ENCODE measurements around the gene WBP1L. TPM values are rescaled to one million over a fixed set of nuclear protein-coding genes. Genes with fewer than 3 reads are reported as not detected.
A peak's percentile ranks its signal among the peaks of the same experiment; 100 is the strongest.
"Not testable (repeated sequence)": the region's sequence is repeated elsewhere in the genome, so short reads cannot be mapped to it uniquely, and the experiment has no call there.

WBP1L gene
- total and polyA plus RNA-seq, 2 of the 13 experiments (the other 11 are each of a cell fraction or from before 2014, with no cell fraction given): 8.3 to 12.3 TPM

GRCh38 chr10:102741726-102742237 is 2.0 kb upstream of the WBP1L start:
- ATAC-seq (no peak), FAIRE-seq (no peak), DNase-seq (ENCODE audit: low spot score) (no peak)
- Histone ChIP-seq H3K27me3 (ENCODE audit: control insufficient read depth in 1 of 2, insufficient read depth in 2 of 2, low read length in 2 of 2) (no peaks in the 10 kb centered on the region; a peak in 1 of 5 replicates), H3K79me2 (ENCODE audit: insufficient read depth, low read length) (peaks cover 22% of the 10 kb centered on the region), H3K9me3 (ENCODE audit: low read length) (no peaks in the 10 kb centered on the region), H3K4me2 (ENCODE audit: low read depth, low read length) (no peak overlapping the region), H3K36me3 (replicated peaks in 1 of 2; ENCODE audit: control insufficient read depth in 1 of 2, insufficient read depth in 2 of 2, low read length in 2 of 2) (peaks cover 0 to 4% of the 10 kb centered on the region in 2 experiments; a peak in 1 of 5 replicates), H2AFZ (ENCODE audit: low read length) (no peak overlapping the region), H4K20me1 (ENCODE audit: insufficient read depth, low read length) (no peaks in the 10 kb centered on the region), H3K9ac (ENCODE audit: insufficient read depth, low read depth, low read length) (no peak overlapping the region), H3K4me1 (ENCODE audit: insufficient read depth, low read length) (peaks cover 32% of the 10 kb centered on the region), H3K4me3 (replicated peaks in 1 of 3; ENCODE audit: insufficient read depth in 1 of 3, low read depth in 2 of 3, low read length in 3 of 3) (no peak overlapping the region), H3K27ac (ENCODE audit: extremely low read length, insufficient read depth, low read length) (no peak overlapping the region)
- intact Hi-C loops (cut with micrococcal nuclease; ENCODE audit: unreplicated experiment): loop anchor here (2.0 to 5.0 kb wide), 3 partner anchors 27 to 73 kb away; partner anchors contain the start of genes ARL3 and SFXN2
- POLR2A ChIA-PET: interaction anchor here (1.4 to 1.5 kb wide), 2 partner anchors 28 kb away, joined by 4 read pairs; partner anchors contain the start of gene ARL3
- 98% methylated on average over 2 of the region's 2 CpGs for WGBS (ENCODE audit: low lambda C conversion rate)
- in situ Hi-C loops (cut with HindIII; ENCODE audit: extremely low pct_ligation_motif_present, low pct_unique_long_range_greater_than_20kb): loop anchor here (10.0 to 25.0 kb wide), 2 partner anchors 73 to 321 kb away; no protein-coding TSS in a partner anchor
- TF ChIP-seq, protein P1, sequence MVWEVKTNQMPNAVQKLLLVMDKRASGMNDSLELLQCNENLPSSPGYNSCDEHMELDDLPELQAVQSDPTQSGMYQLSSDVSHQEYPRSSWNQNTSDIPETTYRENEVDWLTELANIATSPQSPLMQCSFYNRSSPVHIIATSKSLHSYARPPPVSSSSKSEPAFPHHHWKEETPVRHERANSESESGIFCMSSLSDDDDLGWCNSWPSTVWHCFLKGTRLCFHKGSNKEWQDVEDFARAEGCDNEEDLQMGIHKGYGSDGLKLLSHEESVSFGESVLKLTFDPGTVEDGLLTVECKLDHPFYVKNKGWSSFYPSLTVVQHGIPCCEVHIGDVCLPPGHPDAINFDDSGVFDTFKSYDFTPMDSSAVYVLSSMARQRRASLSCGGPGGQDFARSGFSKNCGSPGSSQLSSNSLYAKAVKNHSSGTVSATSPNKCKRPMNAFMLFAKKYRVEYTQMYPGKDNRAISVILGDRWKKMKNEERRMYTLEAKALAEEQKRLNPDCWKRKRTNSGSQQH (CRISPR knock-in tag; IDR thresholded peaks at IDR 0.05; ENCODE audit: low read depth): no peak
- TF ChIP-seq, protein P2, sequence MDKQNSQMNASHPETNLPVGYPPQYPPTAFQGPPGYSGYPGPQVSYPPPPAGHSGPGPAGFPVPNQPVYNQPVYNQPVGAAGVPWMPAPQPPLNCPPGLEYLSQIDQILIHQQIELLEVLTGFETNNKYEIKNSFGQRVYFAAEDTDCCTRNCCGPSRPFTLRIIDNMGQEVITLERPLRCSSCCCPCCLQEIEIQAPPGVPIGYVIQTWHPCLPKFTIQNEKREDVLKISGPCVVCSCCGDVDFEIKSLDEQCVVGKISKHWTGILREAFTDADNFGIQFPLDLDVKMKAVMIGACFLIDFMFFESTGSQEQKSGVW (CRISPR knock-in tag; IDR thresholded peaks at IDR 0.05; ENCODE audit: borderline replicate concordance): no peak
- TF ChIP-seq ZNF136 (CRISPR knock-in tag; IDR thresholded peaks at IDR 0.05; ENCODE audit: low read depth) (no peak), POLR2G (IDR thresholded peaks at IDR 0.05; ENCODE audit: low read depth, low read length) (peak; percentile 27; the same call in 1 of the 2 replicates)
- CTCF ChIA-PET (ENCODE audit: low intra/inter-chr PET ratio, low total read pairs): no interaction called here
- no TSS peak for BruUV-seq (replicated peaks)

- H3K27me3 ChIP-seq (ENCODE audit: control insufficient read depth in 1 of 2, insufficient read depth in 2 of 2, low read length in 2 of 2); H3K4me2 ChIP-seq (ENCODE audit: low read depth, low read length); FAIRE-seq; H3K36me3 ChIP-seq (replicated peaks in 1 of 2; ENCODE audit: control insufficient read depth in 1 of 2, insufficient read depth in 2 of 2, low read length in 2 of 2); H3K9ac ChIP-seq (ENCODE audit: insufficient read depth, low read depth, low read length); DNase-seq (ENCODE audit: low spot score); H3K4me3 ChIP-seq (replicated peaks in 1 of 3; ENCODE audit: insufficient read depth in 1 of 3, low read depth in 2 of 3, low read length in 3 of 3); H2AFZ ChIP-seq (ENCODE audit: low read length); H3K9me3 ChIP-seq (ENCODE audit: low read length); H3K27ac ChIP-seq (ENCODE audit: extremely low read length, insufficient read depth, low read length); BruUV-seq (replicated peaks); H4K20me1 ChIP-seq (ENCODE audit: insufficient read depth, low read length); CTCF ChIA-PET (ENCODE audit: low intra/inter-chr PET ratio, low total read pairs); ATAC-seq: not testable (repeated sequence)
- WGBS (ENCODE audit: low lambda C conversion rate): 98% methylated on average over 5 of the region's 5 CpGs
- H3K4me1 ChIP-seq (ENCODE audit: insufficient read depth, low read length): peaks cover 35% of the 10 kb centered on the region
- intact Hi-C loops (cut with micrococcal nuclease; ENCODE audit: unreplicated experiment) (loop anchor here (2.0 to 5.0 kb wide), 3 partner anchors 28 to 72 kb away; partner anchors contain the start of genes ARL3 and SFXN2), in situ Hi-C loops (cut with HindIII; ENCODE audit: extremely low pct_ligation_motif_present, low pct_unique_long_range_greater_than_20kb) (loop anchor here (10.0 to 25.0 kb wide), 2 partner anchors 72 to 320 kb away; no protein-coding TSS in a partner anchor)
- H3K79me2 ChIP-seq (ENCODE audit: insufficient read depth, low read length): peaks cover 22% of the 10 kb centered on the region
- POLR2A ChIA-PET: interaction anchor here (1.5 to 3.0 kb wide), 3 partner anchors 28 to 82 kb away, joined by 4 to 25 read pairs (median 12); partner anchors contain the start of genes ARL3 and SFXN2
Observed at GRCh38 chr10:102742313-102742712, 1.4 kb upstream of the WBP1L start.
